ENCODE measurements around the gene EPB41L4A.

- TF ChIP-seq CTCF (IDR thresholded peaks at IDR 0.05) = no peak
- no peak for TF ChIP-seq EP300 (IDR thresholded peaks at IDR 0.05)
- TF ChIP-seq POLR2A (IDR thresholded peaks at IDR 0.05) = no peak
Measured at GRCh38 chr5:112217843-112218579, 201.1 kb downstream of the EPB41L4A start.

Data from ovary (tissue), 3 donors.